Middle frontal gyrus (tissue), 1 donor: ENCODE measurements around the gene ATE1.

Experiments used
- DNase-seq: peaks from one replicate; pipeline ENCODE4 v3.0.0-alpha.2; 2015; ENCODE audit warnings: low spot score; ENCODE audit errors: extremely low spot score

The ATE1 gene

DNA sequence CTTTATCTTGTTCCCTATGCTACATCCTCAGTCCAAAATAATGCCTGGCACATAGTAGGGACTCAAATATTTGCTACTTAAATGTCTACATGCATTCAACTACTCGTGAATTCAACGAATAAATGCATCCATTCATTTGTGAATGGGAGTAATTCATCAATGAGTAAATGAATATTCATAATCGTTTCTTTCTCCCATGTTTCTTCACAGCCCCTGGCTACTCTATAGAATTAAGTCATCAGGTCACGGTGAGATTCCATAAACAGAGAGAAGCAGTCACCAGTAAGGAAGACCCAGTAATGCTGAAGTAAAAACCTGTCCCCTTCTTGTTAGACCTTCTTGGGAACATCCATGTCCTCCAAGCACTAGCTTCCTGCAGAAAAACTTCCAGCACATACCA is 48.4 kb downstream of the ATE1 start:
- DNase-seq = no peak

DNA sequence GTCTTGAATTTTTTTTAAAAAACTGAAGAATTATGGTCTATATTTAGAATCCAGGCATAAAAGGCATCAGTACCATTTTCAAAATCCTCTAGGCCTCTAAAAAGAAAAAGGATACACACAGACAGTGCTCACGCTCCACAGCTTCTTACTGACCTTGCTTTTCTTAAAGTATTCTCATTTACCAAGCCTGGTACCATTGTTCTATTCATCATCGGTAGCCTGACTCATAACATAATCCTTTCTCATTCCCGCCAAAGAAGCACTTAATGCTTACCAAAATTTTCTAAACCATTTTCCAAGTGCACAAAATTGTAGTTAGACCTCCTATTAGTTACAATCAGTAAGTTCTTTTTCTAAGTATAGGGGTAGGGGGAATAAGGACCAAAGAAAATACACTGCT is 54.6 kb downstream of the ATE1 start:
- no peak for DNase-seq

DNA sequence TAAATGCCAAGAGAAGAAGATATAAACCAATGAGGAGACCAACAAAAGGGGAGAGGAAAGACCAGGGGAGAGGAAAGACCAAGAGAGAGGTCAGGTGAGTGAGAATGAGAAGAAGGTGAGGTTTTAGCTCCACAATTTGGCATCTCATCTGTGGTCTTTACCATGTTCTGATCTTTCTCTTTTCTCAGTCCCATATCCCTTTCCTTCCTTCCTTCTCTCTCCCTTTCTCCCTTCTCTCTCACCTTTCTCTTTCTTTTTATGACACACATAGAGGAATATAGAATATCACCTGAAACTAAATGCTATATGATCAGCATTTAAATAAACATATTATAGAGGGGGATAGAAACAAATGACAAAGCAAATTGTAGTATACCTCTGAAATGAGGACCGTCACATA is 57.4 kb downstream of the ATE1 start:
- no peak for DNase-seq

DNA sequence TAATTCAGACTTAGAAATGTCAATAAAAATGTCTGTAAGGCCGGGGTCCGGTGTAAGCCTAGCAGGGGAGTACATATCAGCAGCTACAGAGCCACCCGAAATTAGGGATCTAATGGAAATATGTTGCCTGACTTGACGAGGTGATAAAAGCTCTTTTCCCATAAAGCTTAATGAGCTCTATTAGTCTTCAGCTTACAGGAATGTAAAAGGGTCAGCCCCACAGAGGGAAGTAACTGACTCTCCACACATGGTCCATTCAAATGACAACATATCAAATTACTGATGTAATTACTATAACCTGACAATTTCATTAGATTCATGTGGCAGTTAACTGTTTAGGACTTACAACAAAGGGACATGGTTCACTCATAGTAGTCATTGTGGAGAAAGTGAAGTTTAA is 62.3 kb downstream of the ATE1 start:
- DNase-seq = no peak

DNA sequence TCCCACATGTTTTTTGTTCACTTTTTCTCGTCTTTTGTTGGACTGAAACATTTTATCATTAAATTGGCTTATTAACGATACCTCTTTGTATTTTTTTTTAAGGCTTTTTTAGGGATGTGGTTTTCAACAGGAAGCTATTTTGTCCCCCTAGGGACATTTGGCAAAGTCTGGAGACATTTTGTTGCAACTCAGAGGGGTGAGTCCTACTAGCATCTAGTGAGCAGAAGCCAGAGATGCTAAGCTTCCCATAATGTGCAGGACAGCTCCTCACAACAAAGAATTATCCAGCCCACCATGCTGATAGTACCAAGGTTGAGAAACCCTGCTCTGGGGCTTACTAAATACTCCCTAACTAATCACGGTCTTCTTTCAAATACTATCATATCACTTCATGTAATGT is 63.2 kb downstream of the ATE1 start:
- no peak for DNase-seq

DNA sequence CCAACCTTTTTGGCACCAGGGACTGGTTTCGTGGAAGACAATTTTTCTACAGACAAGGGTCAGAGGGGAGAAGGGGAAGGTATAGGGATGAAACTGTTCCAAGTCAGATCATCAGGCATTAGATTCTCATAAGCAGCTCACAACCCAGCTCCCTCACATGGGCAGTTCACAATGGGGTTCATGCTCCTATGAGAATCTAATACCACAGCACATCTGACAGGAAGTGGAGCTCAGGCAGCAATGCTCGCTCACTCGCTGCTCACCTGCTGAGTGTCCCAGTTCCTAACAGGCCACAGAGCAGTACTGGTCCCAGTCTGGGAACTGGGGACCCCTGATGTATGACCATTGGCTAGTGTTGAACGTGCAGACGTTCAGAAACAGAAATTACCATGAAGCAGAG is 63.7 kb downstream of the ATE1 start:
- DNase-seq = no peak

DNA sequence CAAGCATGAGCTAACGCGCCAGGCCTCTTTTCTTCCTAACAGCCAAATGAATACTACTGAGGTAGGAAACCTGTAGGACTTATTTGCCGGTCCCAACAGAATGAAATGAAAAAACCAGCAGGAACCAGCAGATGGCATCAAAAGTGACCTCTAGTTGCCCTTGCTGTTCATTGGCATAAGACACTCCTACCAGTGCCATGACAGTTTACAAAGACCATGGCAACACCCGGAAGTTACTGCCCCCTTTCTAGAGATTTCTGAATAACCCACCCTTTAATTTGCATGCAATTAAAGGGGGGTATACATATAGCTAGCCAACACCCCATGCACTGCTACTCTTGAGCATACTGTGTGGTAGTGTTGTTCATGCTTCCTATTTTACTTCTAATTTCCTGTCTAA is 65.2 kb downstream of the ATE1 start:
- DNase-seq = no peak

DNA sequence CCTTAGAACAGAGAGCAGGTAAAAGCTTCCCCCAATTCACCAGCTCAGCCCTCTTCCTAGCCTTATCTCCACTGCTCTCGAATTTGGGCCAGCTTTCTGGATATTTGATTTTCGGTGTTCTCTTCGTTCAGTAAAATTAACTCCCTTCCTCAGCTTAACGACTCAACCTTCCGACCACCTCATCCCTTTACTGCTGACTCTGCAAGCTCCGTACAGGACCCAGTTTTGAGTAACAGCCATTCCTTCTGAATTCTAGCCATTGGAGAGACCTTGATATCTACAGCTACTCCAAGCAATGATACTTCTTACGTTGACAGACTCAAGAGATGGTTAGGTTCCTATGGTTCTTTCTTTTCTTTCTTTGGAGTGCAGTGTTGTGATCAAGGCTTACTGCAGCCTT is 65.8 kb downstream of the ATE1 start:
- DNase-seq = no peak

DNA sequence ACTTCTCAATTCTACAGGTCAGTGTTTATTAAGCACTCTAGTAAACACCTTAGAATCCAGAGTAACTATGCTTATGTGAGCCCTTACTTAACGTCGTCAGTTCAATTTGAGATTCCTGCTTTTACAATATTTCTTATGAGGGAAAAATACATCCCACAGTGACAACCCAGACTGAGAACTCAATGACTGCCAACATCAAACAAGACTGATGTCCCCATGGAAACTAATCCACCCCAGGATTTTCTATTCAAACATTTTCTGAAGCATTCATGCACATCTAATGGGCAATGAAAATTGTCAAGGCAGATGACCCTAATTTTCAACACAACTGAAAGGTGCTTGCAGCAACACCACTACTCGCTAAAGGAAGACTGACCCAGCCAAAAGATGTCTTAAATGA is 67.0 kb downstream of the ATE1 start:
- no peak for DNase-seq

DNA sequence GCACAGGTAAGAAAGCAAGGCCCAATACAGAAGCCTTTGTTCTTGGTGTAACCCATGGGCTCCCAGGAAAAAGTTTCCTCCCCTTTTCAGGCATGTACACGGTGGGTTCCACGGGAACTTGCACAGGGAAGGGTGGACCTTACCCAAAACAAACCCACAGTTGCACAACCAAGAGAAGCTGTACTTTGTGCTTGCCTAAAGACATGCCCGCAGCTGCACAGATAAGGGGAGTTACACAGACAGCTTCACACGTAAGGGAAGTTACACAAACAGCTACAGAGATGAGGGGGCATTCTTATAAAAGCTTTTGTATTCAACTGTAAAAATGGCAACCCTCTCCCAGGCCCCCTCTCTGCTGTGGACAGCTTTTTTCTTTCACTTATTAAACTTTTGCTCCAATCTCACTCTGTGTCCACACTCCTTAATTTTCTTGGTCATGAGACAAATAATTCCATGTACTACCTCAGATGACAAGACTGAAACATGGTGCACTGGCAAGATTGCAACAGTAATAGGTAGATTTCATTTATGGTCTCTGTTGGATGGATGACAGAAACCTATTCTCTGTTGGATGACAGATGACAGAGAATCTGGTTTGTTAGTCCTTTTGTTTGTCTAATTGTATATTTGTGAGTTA is 72.9 kb downstream of the ATE1 start:
- no peak for DNase-seq

DNA sequence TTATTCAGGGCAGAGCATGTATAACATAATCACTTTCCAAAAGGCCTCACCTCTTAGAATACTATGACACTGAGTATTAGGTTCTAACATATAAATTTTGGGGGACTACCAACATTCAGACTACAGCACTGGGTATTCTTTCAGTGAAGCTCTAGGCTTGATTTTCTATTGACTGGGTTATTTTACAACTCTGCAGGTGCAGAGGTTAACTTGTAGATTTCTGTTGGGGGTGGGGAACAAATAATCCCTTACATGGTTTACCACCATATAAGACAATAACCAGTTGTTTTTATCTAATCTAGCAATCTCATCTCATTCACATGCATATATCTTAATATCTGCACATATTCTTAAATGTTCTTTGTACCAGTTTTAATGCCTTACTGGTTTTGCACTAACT is 73.9 kb downstream of the ATE1 start:
- no peak for DNase-seq

DNA sequence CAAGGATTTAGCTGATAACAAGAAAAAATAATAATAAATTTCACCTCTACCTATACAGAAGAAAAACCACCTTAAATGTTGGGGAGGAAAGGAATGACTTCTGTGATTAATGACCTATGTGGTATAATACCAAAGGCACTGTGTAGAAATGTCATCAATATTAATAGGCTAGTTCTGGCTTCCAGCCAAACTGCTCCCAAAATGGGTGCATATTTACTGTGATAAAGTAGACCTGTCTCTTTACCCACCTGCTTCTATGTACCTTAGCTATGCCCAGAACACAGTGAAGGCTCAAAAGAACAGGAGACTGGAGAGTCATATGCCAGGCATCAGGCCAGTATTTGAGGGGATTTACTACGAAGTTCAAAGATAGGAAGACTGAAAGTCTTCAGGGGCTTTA is 76.0 kb downstream of the ATE1 start:
- no peak for DNase-seq

DNA sequence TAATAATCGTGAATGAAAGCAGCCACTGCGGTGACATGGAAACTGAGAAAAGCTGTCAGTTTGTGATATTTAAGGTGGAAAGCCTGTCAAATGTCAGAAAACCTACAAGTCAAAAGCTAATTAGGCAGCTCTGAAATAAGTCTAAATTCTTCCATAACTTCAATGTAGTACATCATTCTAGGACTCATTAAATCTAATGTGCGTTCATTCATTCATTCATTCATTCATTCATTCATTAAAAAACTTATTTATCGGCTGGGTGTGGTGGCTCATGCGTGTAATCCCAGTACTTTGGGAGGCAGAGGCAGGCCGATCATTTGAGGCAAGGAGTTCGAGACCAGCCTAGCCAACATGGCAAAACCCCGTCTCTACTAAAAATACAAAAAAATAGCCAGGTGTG is 79.7 kb downstream of the ATE1 start:
- no peak for DNase-seq

DNA sequence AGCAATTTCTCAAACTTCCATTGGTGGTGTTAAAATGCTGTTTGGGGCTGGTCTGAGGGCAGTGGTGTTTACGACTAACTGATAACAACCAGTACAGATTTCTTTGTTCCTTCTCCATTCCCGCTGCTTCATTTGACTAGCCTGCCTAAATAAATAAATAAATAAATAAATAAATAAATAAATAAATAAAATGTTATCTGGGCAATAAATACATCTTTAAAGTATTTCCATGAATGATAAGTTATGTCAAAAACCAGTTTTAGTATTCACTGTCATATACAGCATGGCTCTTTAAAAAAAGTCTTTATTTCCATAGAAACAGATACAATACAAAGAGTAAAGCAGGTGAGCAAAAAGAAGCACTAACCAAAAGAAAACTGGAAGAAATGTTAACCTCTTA is 81.3 kb downstream of the ATE1 start:
- DNase-seq = no peak

DNA sequence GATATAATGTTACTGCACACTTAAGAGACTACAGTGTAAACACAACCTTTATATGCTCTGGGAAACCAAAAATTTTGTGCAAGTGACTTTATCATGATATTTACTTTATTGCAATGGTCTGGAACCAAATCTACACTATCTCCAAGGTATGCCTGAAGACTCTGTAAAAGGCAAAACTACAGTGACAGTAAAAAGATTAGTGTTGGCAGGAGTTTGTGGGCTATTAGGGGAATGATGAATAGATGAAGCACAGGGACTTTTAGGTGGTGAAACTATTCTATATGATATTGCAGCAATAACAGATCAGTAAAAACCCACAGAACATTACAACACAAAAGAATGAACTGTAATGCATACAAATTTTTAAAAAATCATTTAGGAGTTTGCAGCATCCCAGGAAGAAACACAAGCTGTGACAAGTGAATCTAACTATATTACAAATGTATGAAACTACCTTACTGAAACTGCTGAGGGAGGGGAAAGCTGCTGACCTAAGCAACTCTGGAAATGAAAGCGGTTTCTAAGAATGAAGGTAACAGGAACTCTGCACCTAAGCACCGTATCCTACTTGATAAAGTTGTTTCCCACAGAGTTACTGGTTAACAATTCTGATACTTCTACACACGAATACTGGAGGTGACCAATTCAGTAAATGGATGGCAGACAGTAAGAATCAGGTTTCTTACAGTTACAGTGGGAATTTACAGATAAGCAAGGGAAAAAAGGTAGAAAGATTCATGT is 82.6 kb downstream of the ATE1 start:
- no peak for DNase-seq

DNA sequence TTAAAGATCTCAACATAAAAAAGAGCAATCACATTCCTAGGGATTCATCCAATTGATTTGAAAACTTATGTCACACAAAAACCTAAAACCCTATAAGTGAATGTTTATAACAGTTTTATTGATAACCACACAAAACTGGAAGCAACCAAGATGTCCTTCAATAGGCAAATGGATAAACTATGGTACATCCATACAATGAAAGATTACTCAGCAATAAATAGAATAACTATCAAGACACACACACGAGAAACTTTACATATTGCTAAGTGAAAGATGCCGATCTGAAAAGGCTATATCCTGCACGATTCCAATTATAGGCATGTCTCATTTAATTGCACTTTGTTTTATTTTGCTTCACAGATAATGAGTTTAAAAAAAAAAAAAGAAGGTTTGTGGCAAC is 83.3 kb downstream of the ATE1 start:
- no peak for DNase-seq

DNA sequence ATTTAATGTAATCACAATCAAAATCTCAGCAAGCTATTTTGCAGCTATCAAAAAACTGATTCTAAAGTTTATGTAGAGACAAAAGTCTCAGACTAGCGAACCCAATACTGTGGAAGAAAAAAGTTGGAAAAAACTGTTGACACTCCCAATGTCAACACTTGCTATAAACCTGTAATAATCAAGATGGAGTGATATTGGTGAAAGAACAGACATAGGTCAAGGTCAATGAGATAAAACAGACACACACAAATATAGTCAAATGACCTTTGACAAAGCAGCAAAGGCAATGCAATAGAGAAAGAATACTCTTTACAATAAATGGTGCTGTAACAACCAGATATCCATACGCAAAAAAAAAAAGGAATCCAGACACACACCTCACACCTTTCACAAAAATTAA is 84.5 kb downstream of the ATE1 start:
- no peak for DNase-seq

DNA sequence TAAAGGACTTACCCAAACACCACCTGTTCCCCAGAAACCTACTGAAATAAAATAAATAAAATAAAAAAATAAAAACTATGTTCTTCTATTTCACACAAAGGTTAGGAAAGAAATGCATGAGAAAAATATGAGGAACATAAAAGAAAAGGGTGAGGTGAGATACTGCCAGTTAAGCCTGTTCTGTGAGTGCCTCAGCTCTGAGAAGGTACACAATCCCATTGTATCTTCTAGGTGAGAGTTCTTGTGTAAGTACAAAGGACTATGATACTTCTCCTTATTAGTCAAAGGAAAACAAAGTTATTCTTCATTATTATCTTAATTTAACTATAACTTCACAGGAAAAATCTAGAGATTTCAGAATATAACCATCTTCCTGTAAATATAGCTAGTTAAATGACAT is 86.0 kb downstream of the ATE1 start:
- no peak for DNase-seq

DNA sequence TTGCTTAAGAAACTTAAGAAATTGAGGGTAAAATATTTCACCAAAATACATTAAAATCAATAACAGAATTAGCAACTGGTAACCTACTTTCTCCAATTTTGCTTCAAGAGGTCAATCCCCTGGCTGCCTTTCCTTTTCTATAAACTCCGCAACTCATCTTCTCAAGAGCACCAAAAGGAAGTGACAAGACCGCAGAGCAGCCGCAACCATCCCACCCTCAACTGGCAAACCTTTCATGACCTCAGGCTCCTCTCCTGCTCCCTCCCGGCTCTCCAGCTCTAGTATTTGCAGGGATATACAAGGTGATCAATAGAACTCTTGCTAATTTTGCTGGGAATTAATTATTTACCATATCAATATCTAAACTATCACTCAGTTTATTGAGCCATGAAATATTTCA is 88.9 kb downstream of the ATE1 start:
- DNase-seq = no peak

DNA sequence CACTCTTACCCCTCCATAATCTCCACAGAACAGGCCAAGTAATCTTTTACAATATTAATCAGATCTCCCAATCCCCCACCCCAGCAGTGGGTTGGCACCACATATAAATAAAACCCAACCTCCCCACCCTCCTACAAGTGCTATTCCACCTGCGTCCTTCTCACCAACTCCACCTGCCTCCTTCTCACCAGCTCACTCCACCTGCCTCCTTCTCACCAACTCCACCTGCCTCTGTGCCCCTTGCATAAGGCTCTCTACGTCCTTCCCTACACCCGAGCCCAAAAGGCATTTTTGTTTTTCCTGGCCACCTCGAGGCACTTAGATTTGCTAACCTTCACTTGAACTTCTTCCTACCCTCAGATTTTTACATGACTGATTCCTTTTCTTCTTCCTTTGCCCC is 89.7 kb downstream of the ATE1 start:
- no peak for DNase-seq

DNA sequence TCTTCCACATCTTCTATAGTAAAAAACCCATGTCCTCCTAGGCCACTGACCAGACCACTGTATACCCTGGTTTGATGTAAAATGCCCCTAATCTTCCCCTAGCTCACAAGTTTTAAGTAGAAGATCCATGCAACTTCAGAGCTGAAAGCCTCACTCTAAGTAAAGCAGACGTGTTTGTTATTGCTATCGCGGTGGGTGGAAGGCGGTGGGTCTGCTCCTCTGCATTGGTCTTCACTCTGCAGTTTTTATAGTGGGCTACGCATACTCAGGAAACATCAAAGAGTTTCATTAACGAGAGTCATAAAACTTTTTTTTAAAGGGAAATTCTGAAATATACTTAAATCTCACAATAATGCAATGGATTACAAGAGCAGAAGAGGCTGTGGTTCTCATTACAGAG is 91.7 kb downstream of the ATE1 start:
- no peak for DNase-seq

DNA sequence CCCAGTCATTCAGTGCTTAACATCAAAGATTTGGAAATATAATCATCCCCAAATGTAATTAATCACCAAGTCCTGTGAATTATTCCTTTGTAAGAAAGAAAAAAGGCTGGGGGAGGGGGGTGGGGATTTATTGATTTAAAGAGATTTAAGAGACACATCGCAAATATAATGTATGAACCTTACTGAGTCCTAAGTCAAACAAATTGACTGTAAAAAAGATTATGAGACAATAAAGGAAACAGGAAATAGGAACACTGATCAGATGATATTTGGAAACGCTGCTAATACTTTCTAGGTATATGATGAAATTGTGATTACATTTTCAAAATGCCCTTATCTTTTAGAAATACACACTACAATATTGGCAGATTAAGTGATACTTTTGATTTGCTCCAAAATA is 92.5 kb downstream of the ATE1 start:
- DNase-seq = no peak

DNA sequence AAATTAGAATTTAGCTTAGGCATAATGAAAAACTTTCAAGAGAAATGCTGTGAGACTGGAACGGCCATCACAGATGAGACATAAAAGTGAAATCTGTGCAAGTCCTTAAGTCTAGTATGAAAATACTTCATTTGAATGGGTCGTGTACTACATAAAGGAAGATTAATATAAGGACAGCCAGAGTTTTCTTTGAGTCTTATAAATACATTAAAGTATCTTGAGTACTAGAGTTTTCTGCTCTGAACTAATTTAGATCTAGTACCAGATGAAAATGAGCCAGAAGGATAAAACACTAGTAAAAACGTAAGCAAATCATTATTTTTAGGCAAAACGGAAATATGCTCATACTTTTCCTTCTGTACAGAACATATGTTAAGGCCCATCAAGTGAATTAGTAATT is 93.1 kb downstream of the ATE1 start:
- no peak for DNase-seq

DNA sequence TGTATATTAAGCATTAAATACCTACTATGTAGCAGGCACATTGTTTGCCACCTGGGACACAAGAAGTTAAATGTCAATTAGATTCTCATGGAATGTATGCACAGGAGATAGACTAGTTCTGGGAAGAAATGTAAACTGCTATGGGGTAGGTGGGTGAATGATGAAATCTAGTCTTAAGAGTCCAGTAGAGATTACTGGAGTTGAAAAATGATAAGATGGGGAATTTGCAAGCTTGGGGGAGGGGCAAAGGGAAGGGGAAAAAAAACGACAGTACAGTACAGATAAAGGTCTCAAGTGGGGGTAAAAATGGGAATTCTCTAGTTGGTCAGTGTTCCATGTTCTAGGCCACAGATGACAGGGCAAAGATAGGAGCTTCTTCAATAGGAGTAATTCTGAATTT is 94.4 kb downstream of the ATE1 start:
- no peak for DNase-seq
